HK-2 (cell line): ENCODE measurements around the gene CFP.

Experiments used
- DNase-seq: peaks from one replicate; pipeline ENCODE4 v3.0.0-alpha.2; 2018; ENCODE audit not compliant: unreplicated experiment

Gene CFP

GRCh38 chrX:47574076-47574546, 55.6 kb downstream of the CFP start:
- no peak for DNase-seq

- no peak for DNase-seq
These were observed 56.2 kb downstream of the CFP start for GRCh38 chrX:47573341-47574075.
